Liver (tissue), 9 donors: Measurements from ENCODE around the gene USP31. TPM values are rescaled to one million over a fixed set of nuclear protein-coding genes. Genes with fewer than 3 reads are reported as not detected.

Experiments
- DNase-seq: peaks from one replicate; pipeline ENCODE4 v3.0.0-alpha.2; 2017; ENCODE audit warnings: low spot score
- H3K27ac ChIP-seq, 2 donors: one replicate each; pipeline ENCODE4 v1.7.0; 2013; ENCODE audit warnings: inconsistent platforms in 2 of 2, low read length in 2 of 2, control low read depth in 1 of 2, low read depth in 1 of 2, mild to moderate bottlenecking in 1 of 2
- H3K27me3 ChIP-seq, 4 donors: one replicate each; pipeline versions ENCODE4 v1.6.1 to v1.7.0; 2013; ENCODE audit warnings: low read length in 3 of 4, inconsistent platforms in 1 of 4, mild to moderate bottlenecking in 1 of 4, moderate library complexity in 1 of 4; ENCODE audit not compliant: control insufficient read depth in 4 of 4, insufficient read depth in 4 of 4
- H3K36me3 ChIP-seq, 4 donors: one replicate each; pipeline versions ENCODE4 v1.6.1 to v1.7.0; 2013; ENCODE audit warnings: low read length in 3 of 4, mild to moderate bottlenecking in 3 of 4, low read depth in 1 of 4, moderate library complexity in 1 of 4; ENCODE audit not compliant: control insufficient read depth in 4 of 4, insufficient read depth in 3 of 4
- H3K4me1 ChIP-seq, 4 donors: one replicate each; pipeline versions ENCODE4 v1.6.1 to v1.7.0; 2013; ENCODE audit warnings: low read length in 3 of 4, mild to moderate bottlenecking in 3 of 4, moderate library complexity in 1 of 4; ENCODE audit not compliant: control insufficient read depth in 4 of 4, insufficient read depth in 4 of 4
- H3K4me3 ChIP-seq, 3 donors: one replicate each; pipeline versions ENCODE4 v1.6.1 to v1.7.0; 2013; ENCODE audit warnings: low read length in 3 of 3, control low read depth in 1 of 3, low read depth in 1 of 3, mild to moderate bottlenecking in 1 of 3
- H3K9ac ChIP-seq, 2 donors: one replicate each; pipeline ENCODE4 v1.7.0; 2013; ENCODE audit warnings: low read length in 2 of 2, mild to moderate bottlenecking in 2 of 2, moderate library complexity in 2 of 2, control low read depth in 1 of 2, low read depth in 1 of 2
- H3K9me3 ChIP-seq, 4 donors: one replicate each; pipeline versions ENCODE4 v1.6.1 to v1.7.0; 2013; ENCODE audit warnings: low read length in 3 of 4; ENCODE audit not compliant: control insufficient read depth in 4 of 4
- ATF3 ChIP-seq: IDR thresholded peaks from 2 replicates; pipeline ENCODE4 v1.6.1; 2016; ENCODE audit warnings: antibody characterized with exemption
- EGR1 ChIP-seq, 2 donors: IDR thresholded peaks; 2 replicates each; pipeline ENCODE4 v1.6.1; 2016 to 2018; ENCODE audit warnings: antibody characterized with exemption in 2 of 2, low read depth in 2 of 2
- FOXA1 ChIP-seq: IDR thresholded peaks from 2 replicates; pipeline ENCODE4 v1.6.1; 2016; ENCODE audit warnings: antibody characterized with exemption
- FOXA2 ChIP-seq: IDR thresholded peaks from 2 replicates; pipeline ENCODE4 v1.6.1; 2016; ENCODE audit warnings: antibody characterized with exemption
- GABPA ChIP-seq, 2 donors: IDR thresholded peaks in 1 of 2; conservative IDR thresholded peaks in 1 of 2; 2 replicates each; pipeline ENCODE4 v1.6.1; 2016; ENCODE audit warnings: antibody characterized with exemption in 2 of 2, mild to moderate bottlenecking in 1 of 2, moderate library complexity in 1 of 2
- HNF4A ChIP-seq, 2 donors: conservative IDR thresholded peaks; 2 replicates each; pipeline ENCODE4 v1.6.1; 2016; ENCODE audit warnings: antibody characterized with exemption in 2 of 2, mild to moderate bottlenecking in 2 of 2
- HNF4G ChIP-seq: IDR thresholded peaks from 2 replicates; pipeline ENCODE4 v1.6.1; 2016; ENCODE audit warnings: antibody characterized with exemption
- JUND ChIP-seq, 2 donors: IDR thresholded peaks; 2 replicates each; pipeline ENCODE4 v1.6.1; 2016; ENCODE audit warnings: antibody characterized with exemption in 2 of 2
- NR2F2 ChIP-seq: IDR thresholded peaks from 2 replicates; pipeline ENCODE4 v1.6.1; 2016; ENCODE audit warnings: antibody characterized with exemption
- RAD21 ChIP-seq, 2 donors: IDR thresholded peaks; 2 replicates each; pipeline ENCODE4 v1.6.1; 2016; ENCODE audit warnings: antibody characterized with exemption in 2 of 2, mild to moderate bottlenecking in 2 of 2
- REST ChIP-seq: IDR thresholded peaks from 2 replicates; pipeline ENCODE4 v1.6.1; 2016; ENCODE audit warnings: antibody characterized with exemption, mild to moderate bottlenecking
- RXRA ChIP-seq, 2 donors: IDR thresholded peaks; 2 replicates each; pipeline ENCODE4 v1.6.1; 2017 to 2018; ENCODE audit warnings: antibody characterized with exemption in 2 of 2, mild to moderate bottlenecking in 1 of 2
- SP1 ChIP-seq: IDR thresholded peaks from 2 replicates; pipeline ENCODE4 v1.6.1; 2018; ENCODE audit warnings: antibody characterized with exemption, mild to moderate bottlenecking
- YY1 ChIP-seq: IDR thresholded peaks from 2 replicates; pipeline ENCODE4 v1.6.1; 2016; ENCODE audit warnings: antibody characterized with exemption, mild to moderate bottlenecking
- WGBS: extraction: QIAGEN DNeasy Blood & Tissue Kit; methylation state at CpG from one replicate; pipeline ENCODE4 v1.1.7; 2013; 5-methylcytosine and 5-hydroxymethylcytosine counted together
- polyA plus RNA-seq, 2 donors: library from polyadenylated mRNA; stranded (reverse) in 1 of 2; unstranded in 1 of 2; fragments of 200-250 nt in 1 of 2; fragments of >200 nt in 1 of 2; fragmentation: Nextera tagmentation in 1 of 2; extraction: Ambion mirVana in 1 of 2; gene quantifications; one replicate each; pipeline versions ENCODE4 v1.2.1 to v1.2.3, GENCODE V29; 2013 to 2015
- total RNA-seq, 2 donors: library from RNA; depleted of rRNA; stranded (reverse); fragments of >200 nt; gene quantifications; one replicate each; pipeline ENCODE4 v1.2.3, GENCODE V29; 2014
- TF ChIP-seq, protein P1 (sequence below): IDR thresholded peaks from 2 replicates; pipeline ENCODE4 v1.6.1; 2016; ENCODE audit warnings: antibody characterized with exemption
- donor health status: healthy.
- donor health status: healthy.
- donor health status: healthy.
- donor health status: healthy.
- donor health status: healthy.

USP31 gene
- total and polyA plus RNA-seq, 4 donors = 2.4 to 16.4 (median 3.8) TPM

- no peak for TF ChIP-seq REST
- no peak for TF ChIP-seq GABPA (IDR thresholded peaks at IDR 0.05 in 1 of 2, conservative IDR thresholded peaks at IDR 0.05 in 1 of 2)
- TF ChIP-seq RAD21 (IDR thresholded peaks at IDR 0.05) = no peak
These were observed 11.4 kb downstream of the USP31 start (continued) for GRCh38 chr16:23137818-23138217.

- peaks cover 3 to 17% (median 9%) of the 10 kb centered on the region in 4 donors for H3K9me3 ChIP-seq
- no peak overlapping the region for H3K9ac ChIP-seq
- H3K27me3 ChIP-seq = no peaks in the 10 kb centered on the region
- WGBS = 96% methylated on average over 2 of the region's 2 CpGs
- H3K4me3 ChIP-seq = no peak overlapping the region
- DNase-seq = no peak
- TF ChIP-seq FOXA1 = no peak
- TF ChIP-seq EGR1 (IDR thresholded peaks at IDR 0.05; ENCODE audit: low read depth in 2 of 2) = no peak
- no peak for TF ChIP-seq REST
- TF ChIP-seq RAD21 (IDR thresholded peaks at IDR 0.05) = no peak
- no peak for TF ChIP-seq NR2F2
- TF ChIP-seq HNF4A (conservative IDR thresholded peaks at IDR 0.05) = no peak
- peaks cover 0 to 5% (median 0%) of the 10 kb centered on the region in 4 donors for H3K36me3 ChIP-seq
- H3K4me1 ChIP-seq = peaks cover 0 to 15% (median 5%) of the 10 kb centered on the region in 4 donors
- H3K27ac ChIP-seq = no peak overlapping the region
These were observed 12.0 kb downstream of the USP31 start for GRCh38 chr16:23137256-23137655.

DNA sequence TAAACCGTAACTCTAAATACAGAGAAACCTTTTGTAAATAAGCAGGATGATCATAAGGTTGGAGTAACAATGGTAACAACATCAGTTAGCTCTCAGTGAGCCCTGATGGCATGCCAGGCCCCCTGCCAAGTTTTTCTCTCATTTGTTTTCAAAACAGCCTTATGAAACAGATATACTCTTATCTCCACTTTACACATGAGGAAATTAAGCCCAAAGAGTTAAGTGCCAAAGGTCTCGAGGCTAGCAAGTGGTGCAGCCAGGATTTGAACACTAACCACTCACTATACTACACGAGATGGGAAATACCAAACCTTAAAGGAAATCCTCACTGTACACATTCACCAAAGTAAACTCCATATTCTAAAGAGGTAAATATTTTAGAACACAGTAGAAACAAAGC lies 15.0 kb downstream of the USP31 start:
- H3K9ac ChIP-seq = no peak overlapping the region
- peaks cover 0 to 9% (median 4%) of the 10 kb centered on the region in 4 donors for H3K4me1 ChIP-seq
- H3K9me3 ChIP-seq = peaks cover 3 to 17% (median 9%) of the 10 kb centered on the region in 4 donors
- peaks cover 0 to 5% (median 0%) of the 10 kb centered on the region in 4 donors for H3K36me3 ChIP-seq
- no peak for DNase-seq
- TF ChIP-seq FOXA1 = no peak
- no peak for TF ChIP-seq JUND (IDR thresholded peaks at IDR 0.05)
- peak; percentile 33 for TF ChIP-seq SP1
- TF ChIP-seq, protein P1, sequence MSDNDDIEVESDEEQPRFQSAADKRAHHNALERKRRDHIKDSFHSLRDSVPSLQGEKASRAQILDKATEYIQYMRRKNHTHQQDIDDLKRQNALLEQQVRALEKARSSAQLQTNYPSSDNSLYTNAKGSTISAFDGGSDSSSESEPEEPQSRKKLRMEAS = peak; percentile 26
- peak; percentile 40 for TF ChIP-seq HNF4G
- peak; percentile 14 for TF ChIP-seq ATF3
- TF ChIP-seq NR2F2 = peak; percentile 39
- TF ChIP-seq RAD21 (IDR thresholded peaks at IDR 0.05) = peak in 1 of 2 donors; percentile 52
- peak; percentile 13 for TF ChIP-seq YY1
- TF ChIP-seq RXRA (IDR thresholded peaks at IDR 0.05) = peak; percentile 40 to 47
- peak; percentile 60 to 77 for TF ChIP-seq HNF4A (conservative IDR thresholded peaks at IDR 0.05)
- no peak for TF ChIP-seq FOXA2
- no peak overlapping the region for H3K4me3 ChIP-seq
- H3K27me3 ChIP-seq = no peaks in the 10 kb centered on the region
- H3K27ac ChIP-seq = no peak overlapping the region
- 22% methylated on average over 3 of the region's 3 CpGs for WGBS
